GM19397 (cell line): ENCODE measurements around the gene EPHB4.
A peak's percentile ranks its signal among the peaks of the same experiment; 100 is the strongest.
"Not testable (repeated sequence)": the region's sequence is repeated elsewhere in the genome, so short reads cannot be mapped to it uniquely, and the experiment has no call there.

Experiments
- ATAC-seq: cut with Tn5 transposase; IDR thresholded peaks from one replicate; pipeline ENCODE4 v1.9.1; 2021; ENCODE audit warnings: mild to moderate bottlenecking, moderate library complexity; ENCODE audit not compliant: unreplicated experiment

EPHB4 gene

GRCh38 chr7:100854899-100855298 lies 27.6 kb upstream of the EPHB4 start:
- ATAC-seq: not testable (repeated sequence)

- no peak for ATAC-seq
Measured at GRCh38 chr7:100854146-100854895, 27.0 kb upstream of the EPHB4 start.

- peak; percentile 89 for ATAC-seq
Measured at GRCh38 chr7:100852048-100852872, 24.9 kb upstream of the EPHB4 start, which contains the start of gene SLC12A9. SLC12A9 (plus strand) TSS chr7:100852713; CDS start chr7:100854198, 1,485 bp downstream.

- no peak for ATAC-seq
Measured at GRCh38 chr7:100847360-100847759, 20.0 kb upstream of the EPHB4 start.

GRCh38 chr7:100840470-100841100 lies 13.3 kb upstream of the EPHB4 start:
- no peak for ATAC-seq

- ATAC-seq: no peak
Measured at GRCh38 chr7:100839361-100839760, 12.0 kb upstream of the EPHB4 start.

- peak; percentile 85 for ATAC-seq
Measured at GRCh38 chr7:100837099-100837836, 9.9 kb upstream of the EPHB4 start.

- no peak for ATAC-seq
Measured at GRCh38 chr7:100836812-100837098, 9.4 kb upstream of the EPHB4 start.

GRCh38 chr7:100835903-100836811 lies 8.8 kb upstream of the EPHB4 start:
- no peak for ATAC-seq

- ATAC-seq: no peak
Measured at GRCh38 chr7:100832281-100832633, 4.9 kb upstream of the EPHB4 start.

- ATAC-seq: no peak
Measured at GRCh38 chr7:100830396-100830795, 3.1 kb upstream of the EPHB4 start.

GRCh38 chr7:100829150-100829716 lies 1.9 kb upstream of the EPHB4 start:
- no peak for ATAC-seq

- ATAC-seq: no peak
Measured at GRCh38 chr7:100826514-100827329, 601 bp downstream of the EPHB4 start.

- ATAC-seq: no peak
Measured at GRCh38 chr7:100825751-100826513, 1.4 kb downstream of the EPHB4 start.

- ATAC-seq: no peak
Measured at GRCh38 chr7:100825215-100825671, 2.1 kb downstream of the EPHB4 start.

- ATAC-seq: no peak
Measured at GRCh38 chr7:100824499-100825214, 2.7 kb downstream of the EPHB4 start.

GRCh38 chr7:100823534-100823933 lies 3.8 kb downstream of the EPHB4 start:
- no peak for ATAC-seq
